Psoas muscle (tissue), 8 donors: Measurements from ENCODE around the gene PLCG2. TPM values are rescaled to one million over a fixed set of nuclear protein-coding genes. Genes with fewer than 3 reads are reported as not detected.

ENCODE experiments used
- ATAC-seq, 4 donors: fragments of 200-7000 bp; cut with Tn5 transposase; one replicate each; pipeline ENCODE4 v1.9.1; 2020; ENCODE audit warnings: moderate library complexity in 3 of 4, mild to moderate bottlenecking in 2 of 4
- DNase-seq, 2 donors: peaks; one replicate each; pipeline ENCODE4 v3.0.0-alpha.2; 2020
- H3K27ac ChIP-seq: fragments of 200-600 bp; one replicate; pipeline ENCODE4 v1.8.0; 2022
- H3K27me3 ChIP-seq, 3 donors: fragments of 200-600 bp in 1 of 3; one replicate each; pipeline versions ENCODE4 v1.6.1 to v1.8.0; 2013 to 2022; ENCODE audit warnings: low read length in 2 of 3, mild to moderate bottlenecking in 2 of 3, moderate library complexity in 1 of 3; ENCODE audit not compliant: insufficient read depth in 3 of 3
- H3K36me3 ChIP-seq, 2 donors: fragments of 200-600 bp in 1 of 2; one replicate each; pipeline versions ENCODE4 v1.6.1 to v1.8.0; 2013 to 2022; ENCODE audit warnings: low read depth in 1 of 2, mild to moderate bottlenecking in 1 of 2, moderate library complexity in 1 of 2; ENCODE audit not compliant: insufficient read depth in 1 of 2
- H3K4me1 ChIP-seq: fragments of 200-600 bp; one replicate; pipeline ENCODE4 v1.8.0; 2022
- H3K4me3 ChIP-seq: fragments of 200-600 bp; one replicate; pipeline ENCODE4 v1.8.0; 2022; ENCODE audit warnings: mild to moderate bottlenecking
- H3K9me3 ChIP-seq: fragments of 200-600 bp; one replicate; pipeline ENCODE4 v1.8.0; 2022
- CTCF ChIP-seq: fragments of 200-600 bp; IDR thresholded peaks from one replicate; pipeline ENCODE4 v1.8.0; 2022; ENCODE audit warnings: antibody characterized with exemption
- WGBS, 3 donors: extraction: QIAGEN DNeasy Blood & Tissue Kit; methylation state at CpG; one replicate each; pipeline versions ENCODE4 v1.1.6 to v1.1.7; 2013; 5-methylcytosine and 5-hydroxymethylcytosine counted together
- intact Hi-C, 2 donors: fragments of 100-400 bp; cut with DNase I; formaldehyde crosslinking; loops; one replicate each; pipeline versions ENCODE4 v1.11.0 to v1.14.2; 2022
- polyA plus RNA-seq, 3 donors: library from polyadenylated mRNA; stranded (reverse); fragments of 200-250 nt; gene quantifications; one replicate each; pipeline ENCODE4 v1.2.3, GENCODE V29; 2013
- total RNA-seq, 4 donors: library from RNA; stranded (reverse); fragmentation: NEBNext Ultra II Directional in 2 of 4; extraction: Animal tissue kit (Norgen Biotek cat#: 25700) in 2 of 4; gene quantifications; one replicate each; pipeline versions ENCODE4 v1.2.1 to v1.2.4, GENCODE V29; 2021 to 2023
- donor health status: healthy with polysubstance abuse.
- donor health status: DM: no; HTN: no; CAD: no; lungs with moderate emphysema.
- donor health status: Bipolar disorder and iron deficiency.
- donor health status: healthy.
- donor health status: DM: yes; HTN: yes; CAD: no.
- donor health status: DM: no; HTN: no; CAD: no.
- donor health status: DM: no; HTN: no; CAD: no.
- donor health status: DM: yes; HTN: yes; CAD: no.

The PLCG2 gene
- total and polyA plus RNA-seq, 7 donors, result 0.96 to 4.8 (median 2.5) TPM

GRCh38 chr16:81752225-81752875 lies 26.7 kb upstream of the PLCG2 start:
- Histone ChIP-seq H3K27ac (no peak overlapping the region), H3K27me3 (no peaks in the 10 kb centered on the region), H3K4me1 (no peaks in the 10 kb centered on the region), H3K9me3 (no peaks in the 10 kb centered on the region), H3K4me3 (no peak overlapping the region), H3K36me3 (no peaks in the 10 kb centered on the region)
- ATAC-seq, result peak in 2 of 4 donors; percentile 42 to 43
- TF ChIP-seq CTCF, result no peak
- WGBS, 3 donors, result 51 to 53% (median 52%) methylated on average over 12 to 13 of the region's 13 CpGs
- DNase-seq, result peak; percentile 40 to 71
- intact Hi-C loops, result no loop called here

GRCh38 chr16:81752876-81753227 lies 26.2 kb upstream of the PLCG2 start:
- H3K36me3 ChIP-seq, result no peaks in the 10 kb centered on the region
- no peak for TF ChIP-seq CTCF
- DNase-seq, result no peak
- 90 to 95% (median 91%) methylated on average over 7 of the region's 7 CpGs for WGBS, 3 donors
- H3K4me1 ChIP-seq, result no peaks in the 10 kb centered on the region
- intact Hi-C loops, result no loop called here
- H3K27ac ChIP-seq, result no peak overlapping the region
- no peaks in the 10 kb centered on the region for H3K27me3 ChIP-seq
- H3K4me3 ChIP-seq, result no peak overlapping the region
- no peaks in the 10 kb centered on the region for H3K9me3 ChIP-seq
- ATAC-seq, result no peak

GRCh38 chr16:81754858-81755257 lies 24.2 kb upstream of the PLCG2 start:
- no peaks in the 10 kb centered on the region for H3K36me3 ChIP-seq
- no peak overlapping the region for H3K4me3 ChIP-seq
- ATAC-seq, result no peak
- H3K4me1 ChIP-seq, result no peaks in the 10 kb centered on the region
- H3K27me3 ChIP-seq, result no peaks in the 10 kb centered on the region
- intact Hi-C loops, result no loop called here
- no peak for TF ChIP-seq CTCF
- 88 to 100% (median 100%) methylated on average over 1 of the region's 1 CpG for WGBS, 3 donors
- H3K27ac ChIP-seq, result no peak overlapping the region
- no peaks in the 10 kb centered on the region for H3K9me3 ChIP-seq
- DNase-seq, result no peak

- H3K4me1 ChIP-seq, result no peaks in the 10 kb centered on the region
- H3K36me3 ChIP-seq, result no peaks in the 10 kb centered on the region
- no peaks in the 10 kb centered on the region for H3K9me3 ChIP-seq
- WGBS, 3 donors, result 45 to 49% (median 49%) methylated on average over 13 of the region's 13 CpGs
- no peaks in the 10 kb centered on the region for H3K27me3 ChIP-seq
- H3K27ac ChIP-seq, result no peak overlapping the region
- no peak for ATAC-seq
- no peak overlapping the region for H3K4me3 ChIP-seq
- intact Hi-C loops, result no loop called here
- TF ChIP-seq CTCF, result no peak
- peak in 1 of 2 donors; percentile 53 for DNase-seq
Measured at GRCh38 chr16:81755915-81756614, 23.0 kb upstream of the PLCG2 start.
